NCI-H524 treated with DMSO at 0.1 percent for 48 hours (cell line): ENCODE measurements around the gene MRPL54.
"Not testable (repeated sequence)": the region's sequence is repeated elsewhere in the genome, so short reads cannot be mapped to it uniquely, and the experiment has no call there.

Source experiments
- DNase-seq: peaks from one replicate; lab custom pipeline; 2025; lab: John Stamatoyannopoulos, UW

The MRPL54 gene

GRCh38 chr19:3813473-3814392, 51.3 kb downstream of the MRPL54 start:
- no peak for DNase-seq

GRCh38 chr19:3814648-3815047, 52.2 kb downstream of the MRPL54 start:
- DNase-seq, result no peak

- DNase-seq, result not testable (repeated sequence)
Observed at GRCh38 chr19:3816148-3816547, 53.7 kb downstream of the MRPL54 start.

GRCh38 chr19:3816566-3817218, 54.2 kb downstream of the MRPL54 start:
- no peak for DNase-seq
